SK-N-SH (cell line): ENCODE results near the gene TMEM132D.

ENCODE experiments used
- CTCF ChIP-seq: fragments of 200-600 bp; sonication (generic); IDR thresholded peaks from 2 replicates; pipeline ENCODE4 v1.6.1; 2017; ENCODE audit warnings: antibody characterized with exemption, mild to moderate bottlenecking, moderate library complexity
- JUND ChIP-seq: IDR thresholded peaks from 2 replicates; pipeline ENCODE4 v1.4.0; 2012
- SIN3A ChIP-seq: IDR thresholded peaks from 2 replicates; pipeline ENCODE4 v1.6.1; 2012; ENCODE audit warnings: low read depth, mild to moderate bottlenecking, low read length, moderate library complexity, borderline replicate concordance

GRCh38 chr12:129538137-129538536, 365.7 kb downstream of the TMEM132D start:
- no peak for TF ChIP-seq CTCF
- no peak for TF ChIP-seq JUND
- TF ChIP-seq SIN3A: no peak
